ENCODE measurements around the gene GZMM. TPM values are rescaled to one million over a fixed set of nuclear protein-coding genes. Genes with fewer than 3 reads are reported as not detected.

GZMM gene
- total and polyA plus RNA-seq, 3 donors from 2014 or later: 0.31 to 2.2 (median 1.4) TPM

GRCh38 chr19:512547-513365 lies 31.1 kb upstream of the GZMM start:
- TF ChIP-seq POLR2A (IDR thresholded peaks at IDR 0.05): no peak
- no peak for TF ChIP-seq CTCF (IDR thresholded peaks at IDR 0.05)
- H3K4me1 ChIP-seq: peaks cover 9% of the 10 kb centered on the region
- no peaks in the 10 kb centered on the region for H3K9me3 ChIP-seq
- no peak overlapping the region for H3K27ac ChIP-seq
- H3K4me3 ChIP-seq: peak overlapping the region in 1 of 2 donors; percentile 3
- intact Hi-C loops (cut with DNase I; ENCODE audit: low total_unique reads): no loop called here
- no peaks in the 10 kb centered on the region for H3K27me3 ChIP-seq
- WGBS, 2 donors: 40 to 56% methylated on average over 31 to 57 of the region's 62 CpGs
- H3K36me3 ChIP-seq (ENCODE audit: low read depth, missing control alignments): no peaks in the 10 kb centered on the region
- DNase-seq: no peak

- no peaks in the 10 kb centered on the region for H3K9me3 ChIP-seq
- intact Hi-C loops (cut with DNase I; ENCODE audit: low total_unique reads): no loop called here
- H3K27ac ChIP-seq: no peak overlapping the region
- no peak for DNase-seq
- no peaks in the 10 kb centered on the region for H3K36me3 ChIP-seq (ENCODE audit: low read depth, missing control alignments)
- WGBS, 2 donors: 73 to 74% methylated on average over 10 of the region's 10 CpGs
- H3K27me3 ChIP-seq: no peaks in the 10 kb centered on the region
- H3K4me1 ChIP-seq: peaks cover 2% of the 10 kb centered on the region
- TF ChIP-seq CTCF (IDR thresholded peaks at IDR 0.05) (no peak), POLR2A (IDR thresholded peaks at IDR 0.05) (no peak)
- peak overlapping the region in 1 of 2 donors; percentile 3 for H3K4me3 ChIP-seq
Measured at GRCh38 chr19:513368-514165, 30.3 kb upstream of the GZMM start.

- TF ChIP-seq POLR2A (IDR thresholded peaks at IDR 0.05): no peak
- TF ChIP-seq CTCF (IDR thresholded peaks at IDR 0.05): no peak
- Histone ChIP-seq H3K27ac (no peak overlapping the region), H3K4me1 (no peaks in the 10 kb centered on the region), H3K36me3 (ENCODE audit: low read depth, missing control alignments) (no peaks in the 10 kb centered on the region), H3K27me3 (no peaks in the 10 kb centered on the region), H3K9me3 (no peaks in the 10 kb centered on the region), H3K4me3 (no peak overlapping the region)
- intact Hi-C loops (cut with DNase I; ENCODE audit: low total_unique reads): no loop called here
- DNase-seq: no peak
- WGBS, 2 donors: 90 to 98% methylated on average over 7 to 9 of the region's 9 CpGs
Measured at GRCh38 chr19:514166-514663, 29.6 kb upstream of the GZMM start.

- Histone ChIP-seq H3K4me1 (no peaks in the 10 kb centered on the region), H3K27me3 (no peaks in the 10 kb centered on the region), H3K4me3 (no peak overlapping the region), H3K27ac (no peak overlapping the region), H3K36me3 (ENCODE audit: low read depth, missing control alignments) (no peaks in the 10 kb centered on the region), H3K9me3 (no peaks in the 10 kb centered on the region)
- intact Hi-C loops (cut with DNase I; ENCODE audit: low total_unique reads): no loop called here
- WGBS, 2 donors: 76 to 80% methylated on average over 10 of the region's 10 CpGs
- DNase-seq: no peak
- TF ChIP-seq POLR2A (IDR thresholded peaks at IDR 0.05) (no peak), CTCF (IDR thresholded peaks at IDR 0.05) (no peak)
Measured at GRCh38 chr19:517721-518597, 25.9 kb upstream of the GZMM start.
